GM19239 (cell line): Measurements from ENCODE around the gene TNFSF8.

Source experiments
- DNase-seq: peaks from one replicate; pipeline ENCODE4 v3.0.0; 2011; ENCODE audit warnings: low spot score; ENCODE audit not compliant: insufficient read length
- FAIRE-seq: peaks from 2 replicates; lab custom pipeline; 2011; peaks lifted over from hg19 to GRCh38; lab: Jason Lieb, UNC

TNFSF8 gene

DNA sequence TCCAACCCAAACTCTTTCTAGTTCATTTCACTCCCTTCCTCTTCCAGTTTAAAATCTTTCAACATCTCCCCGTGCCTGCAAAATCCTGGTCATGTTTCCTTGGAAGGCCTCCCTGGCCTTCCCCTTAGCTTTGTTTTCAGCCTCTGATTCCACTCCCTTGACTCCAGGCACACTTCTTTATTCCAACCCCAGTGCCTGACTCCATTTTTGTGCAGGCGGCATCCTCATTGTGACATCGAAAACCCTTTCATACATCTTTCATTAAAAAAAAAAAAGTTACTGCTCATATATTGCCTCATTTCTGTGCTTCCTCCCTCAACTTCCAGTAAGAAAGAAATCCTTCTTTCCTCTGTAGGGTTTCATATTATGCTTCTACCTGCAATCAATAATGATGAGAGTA lies 7.1 kb upstream of the TNFSF8 start:
- no peak for FAIRE-seq
- DNase-seq: no peak

- no peak for FAIRE-seq
- no peak for DNase-seq
Observed at GRCh38 chr9:114936581-114936980, 6.2 kb upstream of the TNFSF8 start.

GRCh38 chr9:114935119-114935518 lies 4.7 kb upstream of the TNFSF8 start:
- DNase-seq (no peak), FAIRE-seq (no peak)

GRCh38 chr9:114932502-114932901 lies 2.1 kb upstream of the TNFSF8 start:
- FAIRE-seq (no peak), DNase-seq (no peak)

GRCh38 chr9:114931407-114931806 lies 1.0 kb upstream of the TNFSF8 start:
- DNase-seq (no peak), FAIRE-seq (no peak)

DNA sequence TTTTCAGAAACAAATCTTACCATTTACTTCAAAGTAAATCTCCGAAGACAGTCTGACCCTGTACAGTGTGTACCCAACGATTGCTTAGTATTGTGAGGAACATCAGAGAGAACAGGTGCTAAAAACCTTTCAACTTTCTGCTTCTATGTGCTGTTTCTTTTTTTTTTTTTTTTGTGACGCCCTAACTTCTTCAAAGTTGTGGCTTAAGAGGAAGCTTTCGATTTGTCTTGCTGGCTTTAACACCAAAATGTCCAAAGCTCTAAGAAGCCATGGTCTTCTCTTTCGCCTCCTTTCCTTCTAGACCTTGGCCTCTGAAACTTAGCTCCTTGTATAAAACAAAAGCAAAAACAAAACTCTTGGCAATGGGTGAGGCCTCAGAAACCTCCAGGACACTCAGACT lies 1.2 kb downstream of the TNFSF8 start:
- no peak for FAIRE-seq
- DNase-seq: no peak

DNA sequence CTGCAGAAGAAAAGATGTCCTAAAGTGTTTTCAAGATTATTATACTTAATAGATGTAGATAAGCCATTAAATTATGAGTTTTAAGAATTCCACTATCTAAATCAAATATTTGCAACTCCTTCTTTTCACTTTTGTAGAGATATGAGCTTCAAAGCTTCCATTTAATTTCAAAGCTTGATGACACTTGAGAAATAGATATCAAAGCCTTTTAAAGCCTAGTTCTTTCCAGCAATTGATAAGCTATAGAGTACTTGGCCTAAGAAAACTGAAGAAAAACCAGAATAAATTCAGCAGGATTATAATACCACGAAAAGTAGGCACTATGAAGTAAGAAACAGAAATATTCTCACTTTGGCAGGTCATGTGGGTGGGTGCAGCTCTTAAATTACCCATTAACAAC lies 1.7 kb downstream of the TNFSF8 start:
- FAIRE-seq: no peak
- no peak for DNase-seq

- no peak for DNase-seq
- FAIRE-seq: no peak
Observed at GRCh38 chr9:114928136-114928535, 2.3 kb downstream of the TNFSF8 start.

GRCh38 chr9:114925672-114926071 lies 4.7 kb downstream of the TNFSF8 start:
- DNase-seq: no peak
- no peak for FAIRE-seq

- DNase-seq: no peak
- FAIRE-seq: peak; percentile 37
Observed at GRCh38 chr9:114925039-114925438, 5.4 kb downstream of the TNFSF8 start.

DNA sequence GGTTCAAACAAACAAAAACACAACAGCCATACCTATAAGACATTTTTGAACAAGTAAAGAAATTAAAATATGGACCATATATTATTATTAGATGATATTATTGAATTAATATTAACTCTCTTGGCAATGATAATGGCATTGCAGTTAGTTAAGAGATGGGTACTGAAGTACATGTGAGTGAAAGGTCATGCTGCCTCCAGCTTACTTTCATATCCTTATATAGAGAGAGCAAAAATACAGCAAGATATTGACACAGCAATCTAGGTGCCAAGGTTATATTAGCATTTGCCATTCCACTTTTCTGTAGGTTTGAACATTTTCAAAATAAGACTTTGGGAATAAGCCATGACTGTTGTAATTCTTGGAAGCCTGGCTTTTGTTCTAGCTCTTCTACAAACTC lies 6.1 kb downstream of the TNFSF8 start:
- DNase-seq (no peak), FAIRE-seq (no peak)

- DNase-seq: no peak
- no peak for FAIRE-seq
Observed at GRCh38 chr9:114923918-114924317, 6.5 kb downstream of the TNFSF8 start.

DNA sequence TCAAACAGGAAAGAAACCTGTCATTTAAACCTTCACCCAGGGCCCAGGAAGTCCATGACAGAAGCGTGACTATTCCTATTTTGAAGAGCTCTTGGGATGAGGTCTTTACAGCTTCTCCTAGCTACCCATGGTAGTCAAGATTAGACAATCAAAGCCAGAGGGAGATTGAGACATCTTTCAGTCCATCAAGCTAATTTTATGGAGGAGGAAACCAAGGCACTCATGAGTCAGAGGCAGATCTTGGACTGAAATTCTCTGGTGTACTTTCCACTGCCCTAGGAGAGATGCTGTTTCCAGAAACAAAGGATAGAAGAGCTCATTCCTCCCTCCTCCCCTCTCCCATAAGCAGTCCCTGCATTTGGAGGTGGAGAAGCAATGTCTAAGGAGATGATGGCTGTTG lies 9.2 kb downstream of the TNFSF8 start:
- no peak for FAIRE-seq

DNA sequence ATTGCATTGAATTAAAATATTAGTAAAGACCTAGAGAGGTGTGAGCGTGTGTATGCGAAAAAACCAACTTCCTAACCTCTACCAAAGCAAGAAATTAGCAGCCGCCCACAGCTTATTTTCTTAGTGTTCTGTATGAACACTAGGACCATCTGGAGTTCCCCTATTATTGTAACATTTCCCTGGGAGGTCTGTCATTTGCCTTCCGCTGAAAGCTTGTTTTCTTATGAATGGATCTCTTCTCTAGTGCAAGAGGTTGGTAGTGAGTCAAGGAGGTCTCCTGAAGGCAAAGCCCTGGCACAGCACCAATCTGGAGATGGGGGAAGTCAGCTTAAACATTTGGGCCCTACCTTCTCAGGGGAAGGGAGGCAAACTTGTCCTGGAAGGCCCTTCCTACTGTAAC lies 10.8 kb downstream of the TNFSF8 start:
- DNase-seq (no peak), FAIRE-seq (no peak)

More for the DNA sequence above, 9.2 kb downstream of the TNFSF8 start:
- no peak for DNase-seq

DNA sequence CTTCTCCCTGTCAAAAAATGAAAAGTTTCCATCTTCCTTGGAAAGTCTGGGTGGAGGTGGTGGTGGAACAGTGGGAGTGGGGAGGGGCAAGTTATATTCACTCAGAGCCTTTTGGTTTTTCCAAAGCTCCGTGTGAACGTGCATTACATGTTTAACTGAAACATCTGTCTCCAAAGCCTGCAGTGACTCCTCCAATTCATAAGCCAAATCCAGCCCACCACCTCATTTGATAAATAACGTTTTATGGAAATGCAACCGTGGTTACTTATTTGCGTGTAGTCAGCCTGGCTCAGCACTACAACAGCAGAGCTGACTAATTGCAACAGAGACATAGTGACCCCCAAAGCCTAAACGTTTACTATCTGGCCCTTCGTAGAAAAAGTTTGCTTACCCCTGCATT lies 13.9 kb downstream of the TNFSF8 start:
- FAIRE-seq (no peak), DNase-seq (no peak)

- no peak for FAIRE-seq
- no peak for DNase-seq
Observed at GRCh38 chr9:114914139-114914538, 16.3 kb downstream of the TNFSF8 start.

DNA sequence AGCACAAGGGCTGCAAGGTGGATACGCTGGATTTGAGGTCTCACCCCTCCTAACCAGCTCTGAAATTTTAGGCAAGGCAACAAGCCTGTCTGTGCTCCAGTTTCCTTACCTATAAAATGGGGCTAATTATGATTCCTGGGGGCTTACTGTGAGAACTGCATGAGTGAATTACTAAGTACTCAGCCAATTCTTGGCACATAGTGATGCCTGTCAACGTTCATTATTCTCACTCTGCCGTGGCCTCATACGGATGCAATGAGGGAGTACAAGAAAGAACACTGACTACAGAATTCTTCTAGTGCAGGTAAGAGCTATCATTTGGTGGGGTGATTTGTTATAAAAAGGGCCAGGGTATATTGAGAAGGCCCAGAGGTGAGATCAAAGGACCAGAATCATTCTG lies 16.7 kb downstream of the TNFSF8 start:
- no peak for DNase-seq
- no peak for FAIRE-seq

- DNase-seq (no peak), FAIRE-seq (no peak)
Observed at GRCh38 chr9:114913217-114913616, 17.2 kb downstream of the TNFSF8 start.

- DNase-seq (no peak), FAIRE-seq (no peak)
Observed at GRCh38 chr9:114911167-114911821, 19.1 kb downstream of the TNFSF8 start.

DNA sequence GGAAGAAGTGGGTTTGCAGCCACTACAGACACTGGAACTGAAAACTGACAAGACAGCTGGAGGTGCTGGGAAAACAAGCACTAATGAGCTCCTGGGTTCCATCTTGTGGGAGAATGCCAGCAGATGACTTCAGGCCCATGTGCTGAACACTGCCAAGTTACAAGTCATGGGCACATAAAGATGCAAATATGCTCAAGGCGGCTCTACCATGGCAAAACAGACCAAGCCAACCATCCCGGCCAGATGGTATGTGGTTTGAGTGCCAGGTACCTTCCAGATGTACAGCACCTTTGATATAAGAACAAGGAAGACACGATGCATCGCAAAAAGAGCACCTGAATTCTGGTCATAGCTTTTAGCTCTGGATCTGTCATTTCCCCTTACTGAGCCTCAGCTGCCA lies 19.9 kb downstream of the TNFSF8 start:
- FAIRE-seq (no peak), DNase-seq (no peak)

GRCh38 chr9:114909661-114910060 lies 20.7 kb downstream of the TNFSF8 start:
- FAIRE-seq: no peak
- DNase-seq: no peak

GRCh38 chr9:114908805-114909448 lies 21.5 kb downstream of the TNFSF8 start:
- no peak for FAIRE-seq
- DNase-seq: no peak
